Esophagus muscularis mucosa (tissue), 4 donors: ENCODE results near the gene C14orf180. TPM values are rescaled to one million over a fixed set of nuclear protein-coding genes. Genes with fewer than 3 reads are reported as not detected.

Experiments used
- DNase-seq: peaks from one replicate; pipeline ENCODE4 v3.0.0-alpha.2; 2017; ENCODE audit errors: extremely low spot score
- H3K27ac ChIP-seq, 4 donors: fragments of 200-600 bp; sonication (generic); replicated peaks in 1 of 4; 1 replicate in 3 of 4; 2 replicates in 1 of 4; pipeline ENCODE4 v1.5.1; 2016 to 2019; ENCODE audit warnings: mild to moderate bottlenecking in 1 of 4
- H3K27me3 ChIP-seq, 4 donors: fragments of 200-600 bp; sonication (generic); one replicate each; pipeline versions ENCODE4 v1.5.1 to v1.6.0; 2016 to 2019
- H3K36me3 ChIP-seq, 4 donors: fragments of 200-600 bp; sonication (generic); one replicate each; pipeline ENCODE4 v1.5.1; 2016 to 2019
- H3K4me1 ChIP-seq, 4 donors: fragments of 200-600 bp; sonication (generic); one replicate each; pipeline ENCODE4 v1.5.1; 2016 to 2019
- H3K4me3 ChIP-seq, 4 donors: fragments of 200-600 bp; sonication (generic); 1 replicate in 2 of 4; 2 replicates in 2 of 4; pipeline ENCODE4 v1.5.1; 2016 to 2019; ENCODE audit warnings: mild to moderate bottlenecking in 4 of 4, moderate library complexity in 1 of 4
- H3K9me3 ChIP-seq, 4 donors: fragments of 200-600 bp; sonication (generic); 1 replicate in 3 of 4; 2 replicates in 1 of 4; pipeline ENCODE4 v1.5.1; 2016 to 2019
- EP300 ChIP-seq: sonication (generic); formaldehyde crosslinking; IDR thresholded peaks from one replicate; pipeline ENCODE4 v1.6.1; 2017; ENCODE audit warnings: antibody characterized with exemption
- POLR2A ChIP-seq: fragments of 450-650 bp; IDR thresholded peaks from one replicate; pipeline ENCODE4 v1.6.1; 2017; ENCODE audit warnings: antibody characterized with exemption, moderate library complexity, mild to moderate bottlenecking, low read depth
- POLR2AphosphoS5 ChIP-seq, 2 donors: sonication (generic); formaldehyde crosslinking; IDR thresholded peaks; one replicate each; pipeline ENCODE4 v1.6.1; 2017; ENCODE audit warnings: antibody characterized with exemption in 2 of 2
- WGBS: methylation state at CpG from one replicate; pipeline ENCODE4 v1.1.5; 2018; 5-methylcytosine and 5-hydroxymethylcytosine counted together
- intact Hi-C: fragments of 100-400 bp; cut with DNase I; formaldehyde crosslinking; loops from one replicate; pipeline ENCODE4 v1.15.1; 2023
- total RNA-seq, 4 donors: library from RNA; depleted of rRNA; stranded (reverse); fragments of >200 nt; gene quantifications; one replicate each; pipeline versions ENCODE4 v1.1.0 to v1.2.1, GENCODE V29; 2016
- TF ChIP-seq, protein P1 (sequence below), 3 experiments: fragments of 200-600 bp in 2 of 3; fragments of 450-650 bp in 1 of 3; sonication (generic) in 2 of 3; IDR thresholded peaks; one replicate each; pipeline ENCODE4 v1.5.1; 2017 to 2019; ENCODE audit warnings: antibody characterized with exemption in 3 of 3, mild to moderate bottlenecking in 2 of 3, moderate library complexity in 1 of 3

Gene C14orf180
- total RNA-seq, 4 donors from 2014 or later: 0.42 TPM; not detected in 3

DNA sequence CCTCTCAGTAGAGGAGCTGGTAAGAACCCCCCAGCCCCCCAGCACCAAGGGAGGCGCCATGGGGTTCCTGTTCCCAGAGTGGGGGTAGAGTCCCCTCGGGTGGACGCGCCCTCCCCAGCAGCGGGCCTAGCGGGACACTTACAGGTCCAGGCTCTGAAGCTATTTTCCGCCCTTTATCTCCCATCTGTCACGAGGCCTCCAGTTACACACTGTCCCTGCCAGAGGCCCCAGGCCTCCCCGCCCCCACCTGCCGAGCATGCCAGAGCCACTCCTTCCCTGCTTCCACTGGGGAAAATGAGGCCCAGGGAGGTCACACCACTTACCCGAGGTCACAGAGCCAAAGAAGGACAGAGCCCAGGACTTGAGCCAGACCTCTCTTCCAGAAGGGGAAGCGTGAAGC is 3.1 kb downstream of the C14orf180 start:
- Histone ChIP-seq H3K4me1 (peaks cover 24 to 41% (median 39%) of the 10 kb centered on the region in 4 donors), H3K27ac (no peak overlapping the region), H3K9me3 (no peaks in the 10 kb centered on the region), H3K27me3 (peaks cover 0 to 63% (median 0%) of the 10 kb centered on the region in 4 donors), H3K36me3 (peaks cover 0 to 6% (median 0%) of the 10 kb centered on the region in 4 donors), H3K4me3 (no peak overlapping the region)
- no peak for DNase-seq
- intact Hi-C loops: no loop called here
- TF ChIP-seq, protein P1, sequence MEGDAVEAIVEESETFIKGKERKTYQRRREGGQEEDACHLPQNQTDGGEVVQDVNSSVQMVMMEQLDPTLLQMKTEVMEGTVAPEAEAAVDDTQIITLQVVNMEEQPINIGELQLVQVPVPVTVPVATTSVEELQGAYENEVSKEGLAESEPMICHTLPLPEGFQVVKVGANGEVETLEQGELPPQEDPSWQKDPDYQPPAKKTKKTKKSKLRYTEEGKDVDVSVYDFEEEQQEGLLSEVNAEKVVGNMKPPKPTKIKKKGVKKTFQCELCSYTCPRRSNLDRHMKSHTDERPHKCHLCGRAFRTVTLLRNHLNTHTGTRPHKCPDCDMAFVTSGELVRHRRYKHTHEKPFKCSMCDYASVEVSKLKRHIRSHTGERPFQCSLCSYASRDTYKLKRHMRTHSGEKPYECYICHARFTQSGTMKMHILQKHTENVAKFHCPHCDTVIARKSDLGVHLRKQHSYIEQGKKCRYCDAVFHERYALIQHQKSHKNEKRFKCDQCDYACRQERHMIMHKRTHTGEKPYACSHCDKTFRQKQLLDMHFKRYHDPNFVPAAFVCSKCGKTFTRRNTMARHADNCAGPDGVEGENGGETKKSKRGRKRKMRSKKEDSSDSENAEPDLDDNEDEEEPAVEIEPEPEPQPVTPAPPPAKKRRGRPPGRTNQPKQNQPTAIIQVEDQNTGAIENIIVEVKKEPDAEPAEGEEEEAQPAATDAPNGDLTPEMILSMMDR (IDR thresholded peaks at IDR 0.05): no peak
- TF ChIP-seq EP300 (no peak), POLR2A (no peak), POLR2AphosphoS5 (IDR thresholded peaks at IDR 0.05) (no peak)
- 69% methylated on average over 11 of the region's 12 CpGs for WGBS

GRCh38 chr14:104583424-104584306 is 4.1 kb downstream of the C14orf180 start:
- peaks cover 0 to 16% (median 0%) of the 10 kb centered on the region in 4 donors for H3K36me3 ChIP-seq
- intact Hi-C loops: no loop called here
- H3K4me1 ChIP-seq: peaks cover 24 to 40% (median 38%) of the 10 kb centered on the region in 4 donors
- no peak for DNase-seq
- H3K9me3 ChIP-seq: no peaks in the 10 kb centered on the region
- H3K27me3 ChIP-seq: peaks cover 0 to 63% (median 0%) of the 10 kb centered on the region in 4 donors
- H3K27ac ChIP-seq: no peak overlapping the region
- TF ChIP-seq POLR2AphosphoS5 (IDR thresholded peaks at IDR 0.05): no peak
- TF ChIP-seq, protein P1 (IDR thresholded peaks at IDR 0.05): no peak
- TF ChIP-seq EP300: no peak
- TF ChIP-seq POLR2A: no peak
- 83% methylated on average over 19 of the region's 27 CpGs for WGBS
- H3K4me3 ChIP-seq: no peak overlapping the region

- H3K9me3 ChIP-seq: no peaks in the 10 kb centered on the region
- intact Hi-C loops: no loop called here
- WGBS: 78% methylated on average over 10 of the region's 10 CpGs
- H3K4me1 ChIP-seq: peaks cover 21 to 35% (median 33%) of the 10 kb centered on the region in 4 donors
- DNase-seq: no peak
- H3K27me3 ChIP-seq: peaks cover 0 to 63% (median 0%) of the 10 kb centered on the region in 4 donors
- no peak for TF ChIP-seq POLR2AphosphoS5 (IDR thresholded peaks at IDR 0.05)
- TF ChIP-seq, protein P1 (IDR thresholded peaks at IDR 0.05): no peak
- no peak for TF ChIP-seq POLR2A
- no peak for TF ChIP-seq EP300
- H3K4me3 ChIP-seq: no peak overlapping the region
- peaks cover 0 to 25% (median 0%) of the 10 kb centered on the region in 4 donors for H3K36me3 ChIP-seq
- H3K27ac ChIP-seq: no peak overlapping the region
These were observed 5.0 kb downstream of the C14orf180 start for GRCh38 chr14:104584557-104584956.

DNA sequence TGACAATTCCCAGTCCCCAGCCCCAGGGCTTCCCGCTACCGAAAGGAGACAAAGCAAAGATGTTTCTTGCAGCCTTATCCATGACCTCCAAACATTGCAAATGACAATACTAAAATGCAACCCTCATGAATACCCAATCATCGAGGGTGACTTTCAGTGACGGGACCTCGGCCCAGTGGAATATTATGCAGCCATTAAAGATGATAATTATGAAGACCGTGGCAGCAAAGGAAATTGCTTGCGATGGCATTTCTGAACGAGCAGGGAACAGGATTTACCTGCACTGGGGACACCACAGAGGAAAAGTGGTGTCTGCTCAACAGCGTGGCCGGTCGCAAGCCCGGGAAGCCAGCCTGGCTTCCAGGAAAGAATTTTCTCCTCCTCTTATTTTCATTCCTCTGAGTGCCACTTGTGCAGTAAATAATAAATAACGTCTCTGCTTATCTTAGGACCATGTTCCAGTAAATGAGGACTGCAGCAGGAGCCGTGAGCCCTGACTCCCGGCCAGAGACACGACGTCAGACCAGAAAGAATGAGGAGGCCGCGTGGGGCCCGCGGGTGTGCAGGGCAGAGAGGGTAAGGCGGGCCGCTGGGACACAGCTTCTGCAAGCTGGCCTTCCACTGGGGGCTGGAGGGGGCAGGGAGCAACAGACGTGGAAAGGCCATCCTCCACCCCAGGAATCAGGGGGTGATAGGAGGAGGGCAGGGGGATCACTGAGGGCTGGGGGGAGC is 6.6 kb downstream of the C14orf180 start:
- H3K9me3 ChIP-seq: no peaks in the 10 kb centered on the region
- TF ChIP-seq EP300: no peak
- TF ChIP-seq, protein P1 (IDR thresholded peaks at IDR 0.05): no peak
- TF ChIP-seq POLR2AphosphoS5 (IDR thresholded peaks at IDR 0.05): no peak
- no peak for TF ChIP-seq POLR2A
- H3K27me3 ChIP-seq: peaks cover 0 to 73% (median 0%) of the 10 kb centered on the region in 4 donors
- WGBS: 76% methylated on average over 24 of the region's 24 CpGs
- intact Hi-C loops: no loop called here
- H3K4me1 ChIP-seq: peaks cover 16 to 32% (median 20%) of the 10 kb centered on the region in 4 donors
- no peak overlapping the region for H3K4me3 ChIP-seq
- DNase-seq: no peak
- peaks cover 0 to 28% (median 0%) of the 10 kb centered on the region in 4 donors for H3K36me3 ChIP-seq
- no peak overlapping the region for H3K27ac ChIP-seq
